ENCODE data around the gene UBE2M. TPM values are rescaled to one million over a fixed set of nuclear protein-coding genes. Genes with fewer than 3 reads are reported as not detected.

The UBE2M gene
- total and polyA plus RNA-seq, 8 donors, result 22.0 to 33.0 (median 25.3) TPM

GRCh38 chr19:58516964-58517833, 41.2 kb downstream of the UBE2M start:
- H3K9me3 ChIP-seq, result no peaks in the 10 kb centered on the region
- FAIRE-seq (no peak), DNase-seq (peak in 4 of 6 donors; percentile 7 to 77 (median 39)), ATAC-seq (no peak)
- H3K36me3 ChIP-seq, result peaks cover 0 to 8% (median 0%) of the 10 kb centered on the region in 3 donors
- no peak overlapping the region for H3K4me3 ChIP-seq
- H3K27ac ChIP-seq, result no peak overlapping the region
- no peaks in the 10 kb centered on the region for H3K27me3 ChIP-seq
- intact Hi-C loops (cut with DNase I), result no loop called here
- peaks cover 8 to 14% (median 13%) of the 10 kb centered on the region in 3 donors for H3K4me1 ChIP-seq
- TF ChIP-seq CTCF (IDR thresholded peaks at IDR 0.05), result no peak
- 89% methylated on average over 59 to 65 of the region's 65 CpGs for WGBS, 2 donors

GRCh38 chr19:58516246-58516836, 42.1 kb downstream of the UBE2M start:
- Histone ChIP-seq H3K4me3 (no peak overlapping the region), H3K4me1 (peaks cover 13 to 14% (median 13%) of the 10 kb centered on the region in 3 donors), H3K27me3 (no peaks in the 10 kb centered on the region), H3K9me3 (no peaks in the 10 kb centered on the region), H3K36me3 (peaks cover 0 to 8% (median 0%) of the 10 kb centered on the region in 3 donors), H3K27ac (no peak overlapping the region)
- DNase-seq (peak in 3 of 6 donors; percentile 6 to 74 (median 42)), FAIRE-seq (no peak), ATAC-seq (no peak)
- TF ChIP-seq CTCF (IDR thresholded peaks at IDR 0.05), result no peak
- WGBS, 2 donors, result 83 to 89% methylated on average over 25 of the region's 25 CpGs
- intact Hi-C loops (cut with DNase I), result no loop called here

- H3K4me1 ChIP-seq, result peaks cover 9 to 13% (median 11%) of the 10 kb centered on the region in 3 donors
- no peak for TF ChIP-seq CTCF (IDR thresholded peaks at IDR 0.05)
Measured at GRCh38 chr19:58515259-58515658, 43.2 kb downstream of the UBE2M start.

GRCh38 chr19:58514564-58515022, 43.8 kb downstream of the UBE2M start:
- DNase-seq (peak in 3 of 6 donors; percentile 9 to 60 (median 33)), FAIRE-seq (no peak), ATAC-seq (no peak)
- intact Hi-C loops (cut with DNase I), result no loop called here
- peaks cover 0 to 8% (median 0%) of the 10 kb centered on the region in 3 donors for H3K36me3 ChIP-seq
- peaks cover 8 to 13% (median 9%) of the 10 kb centered on the region in 3 donors for H3K4me1 ChIP-seq
- TF ChIP-seq CTCF (IDR thresholded peaks at IDR 0.05), result no peak
- no peaks in the 10 kb centered on the region for H3K9me3 ChIP-seq
- H3K27ac ChIP-seq, result no peak overlapping the region
- WGBS, 2 donors, result 49 to 50% methylated on average over 3 of the region's 3 CpGs
- no peaks in the 10 kb centered on the region for H3K27me3 ChIP-seq
- H3K4me3 ChIP-seq, result peak overlapping the region; percentile 6 to 53 (median 22)

More at GRCh38 chr19:58515259-58515658, 43.2 kb downstream of the UBE2M start:
- WGBS, 2 donors, result 86 to 93% methylated on average over 2 of the region's 2 CpGs
- Histone ChIP-seq H3K4me3 (no peak overlapping the region), H3K9me3 (no peaks in the 10 kb centered on the region), H3K36me3 (peaks cover 0 to 8% (median 0%) of the 10 kb centered on the region in 3 donors), H3K27me3 (no peaks in the 10 kb centered on the region), H3K27ac (no peak overlapping the region)
- intact Hi-C loops (cut with DNase I), result no loop called here
- FAIRE-seq, result no peak
- DNase-seq, result peak in 1 of 6 donors; percentile 27
- no peak for ATAC-seq
